LNCAP (cell line): ENCODE results near the gene ATOSA.

Experiments
- CTCF ChIP-seq: fragments of 450-650 bp; IDR thresholded peaks from 2 replicates; pipeline ENCODE4 v1.5.1; 2017; ENCODE audit warnings: mild to moderate bottlenecking

Gene ATOSA

DNA sequence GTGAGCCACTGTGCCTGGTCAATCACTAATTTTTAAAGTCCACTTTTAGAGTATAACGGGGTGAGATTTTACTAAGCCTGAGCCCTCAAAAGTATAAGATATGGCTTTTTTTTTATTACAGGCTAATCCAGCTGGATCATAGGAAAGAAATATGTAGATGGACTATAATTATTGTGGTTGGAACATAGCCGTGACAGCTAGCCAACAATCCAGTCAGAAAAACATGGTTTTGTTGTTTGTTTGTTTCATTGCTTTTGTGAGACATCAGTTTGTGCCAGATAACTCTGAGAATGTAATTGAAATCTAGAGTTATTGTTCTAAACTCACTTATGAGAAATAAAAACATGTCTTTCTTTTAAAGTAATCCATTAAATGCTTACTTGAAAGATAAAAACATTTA is 37.3 kb upstream of the ATOSA start:
- no peak for TF ChIP-seq CTCF

DNA sequence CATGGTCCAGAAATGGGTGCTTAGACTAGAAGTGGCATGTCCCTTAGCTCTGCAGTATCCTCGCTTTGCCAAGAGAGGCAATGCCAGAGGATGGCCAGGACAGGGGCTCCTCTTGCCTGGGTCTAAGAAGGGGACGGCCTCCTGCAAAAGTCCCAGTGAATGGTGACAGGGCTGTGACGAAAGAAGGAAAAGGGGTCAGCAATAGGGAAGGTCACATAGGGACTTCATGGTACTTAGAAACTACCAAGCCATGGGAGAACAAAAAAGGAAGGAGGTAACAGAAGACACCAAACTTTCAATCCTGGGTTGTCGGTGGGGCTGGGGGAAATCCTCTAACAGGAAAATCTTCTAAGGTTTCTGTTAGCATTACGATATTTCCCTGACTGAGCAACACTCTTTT is 36.2 kb upstream of the ATOSA start:
- TF ChIP-seq CTCF: no peak

GRCh38 chr15:52714968-52715367 is 35.8 kb upstream of the ATOSA start:
- TF ChIP-seq CTCF: no peak

- TF ChIP-seq CTCF: no peak
These were observed 31.7 kb upstream of the ATOSA start for GRCh38 chr15:52710708-52711389.

GRCh38 chr15:52710050-52710707 is 31.0 kb upstream of the ATOSA start:
- no peak for TF ChIP-seq CTCF

DNA sequence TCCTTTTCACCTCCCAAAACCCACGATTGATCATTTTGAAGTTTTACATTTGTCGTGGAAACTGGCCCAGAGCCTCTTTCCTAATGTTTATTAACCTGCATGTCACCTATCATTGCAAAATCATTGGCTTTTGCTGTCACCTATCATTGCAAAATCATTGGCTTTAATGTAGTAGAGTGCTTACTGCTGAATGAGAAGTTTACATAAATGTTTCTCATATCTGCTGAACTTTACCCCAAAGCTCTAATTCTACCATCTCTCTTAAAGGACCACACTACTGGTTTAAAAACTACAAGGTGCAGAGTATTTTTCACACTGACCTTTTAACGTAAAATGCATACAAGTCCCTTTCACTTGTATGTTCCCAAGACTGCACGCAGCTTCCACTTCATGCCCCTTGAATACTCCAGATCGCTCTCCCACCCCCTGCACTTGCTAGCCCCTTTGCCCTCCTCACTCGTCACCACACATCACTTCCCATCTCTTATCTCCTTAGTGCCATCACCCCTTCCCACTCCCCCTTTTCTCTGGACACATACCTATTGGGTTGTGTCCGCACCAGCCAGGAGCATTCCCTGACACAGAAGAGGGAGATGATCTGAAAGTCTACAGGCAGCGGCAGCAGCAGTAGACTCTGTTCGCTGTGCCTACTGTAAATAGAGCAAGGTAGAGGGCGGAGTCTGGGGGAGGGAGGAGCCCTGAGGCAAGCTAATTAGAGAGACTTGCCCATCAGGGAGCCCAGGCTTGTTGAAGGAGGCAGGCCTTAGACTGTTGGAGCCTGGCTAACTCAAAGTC is 30.2 kb upstream of the ATOSA start:
- TF ChIP-seq CTCF: no peak

DNA sequence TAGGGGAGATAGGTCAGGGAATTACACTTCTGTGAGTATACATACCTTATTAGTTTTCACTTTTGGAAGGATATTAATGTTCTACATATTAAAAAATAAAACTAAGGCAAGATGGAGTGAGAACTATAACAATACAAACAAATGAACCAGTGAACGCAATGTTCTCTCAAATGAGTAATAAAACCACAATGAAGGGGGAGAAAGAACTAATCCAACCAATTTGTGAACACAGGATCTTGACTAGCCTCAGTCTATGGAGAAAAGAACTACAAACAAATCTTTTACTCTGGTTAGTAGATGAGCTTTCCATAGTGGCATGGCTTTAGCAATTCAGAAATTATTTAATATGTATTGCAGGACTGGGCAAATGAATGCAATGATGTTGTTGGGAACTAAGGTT is 26.9 kb upstream of the ATOSA start:
- TF ChIP-seq CTCF: no peak
